HG03565 (cell line): ENCODE results near the gene CYP2A13.
"Not testable (repeated sequence)": the region's sequence is repeated elsewhere in the genome, so short reads cannot be mapped to it uniquely, and the experiment has no call there.

Source experiments
- ATAC-seq: cut with Tn5 transposase; IDR thresholded peaks from one replicate; pipeline ENCODE4 v1.9.1; 2021; ENCODE audit warnings: mild to moderate bottlenecking, moderate library complexity; ENCODE audit not compliant: unreplicated experiment

CYP2A13 gene

GRCh38 chr19:41116261-41116660 lies 28.0 kb downstream of the CYP2A13 start:
- ATAC-seq: no peak

DNA sequence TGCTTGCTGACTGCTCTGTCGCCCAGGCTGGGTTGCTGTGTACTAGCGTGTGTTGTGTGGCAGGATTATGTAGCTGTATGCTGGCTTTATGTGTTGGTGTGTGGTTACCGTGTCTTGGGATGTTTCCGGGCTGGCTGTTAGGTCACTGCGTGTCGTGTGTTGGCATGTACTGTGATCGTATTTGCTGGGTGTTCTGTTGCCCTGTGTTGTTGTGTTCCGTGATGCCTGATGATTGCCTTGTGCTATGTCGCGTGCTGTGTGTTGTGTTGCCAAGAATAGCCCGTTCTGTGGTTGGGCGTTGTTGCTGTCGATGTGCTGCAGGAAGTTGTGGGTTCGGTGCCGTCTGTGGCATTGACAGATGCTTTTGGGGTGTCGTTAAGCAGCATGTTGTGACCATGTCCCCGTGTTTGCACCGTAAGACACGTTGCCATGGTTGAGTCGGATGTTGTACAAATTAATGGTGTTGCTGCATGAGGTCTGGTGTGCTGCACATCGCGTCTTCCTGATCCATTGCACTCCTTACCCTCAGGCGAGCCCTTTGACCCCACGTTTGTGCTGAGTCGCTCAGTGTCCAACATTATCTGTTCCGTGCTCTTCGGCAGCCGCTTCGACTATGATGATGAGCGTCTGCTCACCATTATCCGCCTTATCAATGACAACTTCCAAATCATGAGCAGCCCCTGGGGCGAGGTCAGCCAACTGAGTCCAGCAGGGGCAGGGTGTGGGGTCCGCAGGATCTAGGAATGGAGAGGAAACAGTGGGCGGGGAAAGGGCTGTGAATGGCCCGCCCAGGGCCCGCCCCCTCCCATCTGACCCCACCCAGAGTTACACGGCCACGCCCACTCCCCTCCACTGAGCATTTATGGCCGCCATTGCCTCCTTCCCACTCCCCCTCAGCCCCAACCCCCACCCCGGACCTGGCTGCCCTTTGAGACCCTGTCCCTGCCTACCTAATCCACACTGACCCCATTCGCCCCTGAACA lies 33.0 kb downstream of the CYP2A13 start:
- ATAC-seq: not testable (repeated sequence)

DNA sequence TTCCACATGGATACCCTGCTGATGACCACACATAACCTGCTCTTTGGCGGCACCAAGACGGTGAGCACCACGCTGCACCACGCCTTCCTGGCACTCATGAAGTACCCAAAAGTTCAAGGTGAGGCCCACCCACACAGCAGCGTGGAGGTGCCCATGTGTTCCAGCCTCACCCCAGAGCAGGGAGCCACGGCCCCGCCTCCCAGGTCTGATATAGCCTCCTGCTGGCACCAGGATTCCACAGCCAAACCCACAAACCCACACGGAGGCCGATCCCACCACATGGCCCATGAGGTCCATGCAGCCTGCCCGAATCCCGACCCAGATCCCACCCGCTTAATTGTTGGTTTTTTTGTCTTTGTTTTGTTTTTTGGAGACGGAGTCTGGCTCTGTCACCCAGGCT lies 34.6 kb downstream of the CYP2A13 start:
- ATAC-seq: not testable (repeated sequence)

GRCh38 chr19:41123716-41124294 lies 35.6 kb downstream of the CYP2A13 start:
- no peak for ATAC-seq

DNA sequence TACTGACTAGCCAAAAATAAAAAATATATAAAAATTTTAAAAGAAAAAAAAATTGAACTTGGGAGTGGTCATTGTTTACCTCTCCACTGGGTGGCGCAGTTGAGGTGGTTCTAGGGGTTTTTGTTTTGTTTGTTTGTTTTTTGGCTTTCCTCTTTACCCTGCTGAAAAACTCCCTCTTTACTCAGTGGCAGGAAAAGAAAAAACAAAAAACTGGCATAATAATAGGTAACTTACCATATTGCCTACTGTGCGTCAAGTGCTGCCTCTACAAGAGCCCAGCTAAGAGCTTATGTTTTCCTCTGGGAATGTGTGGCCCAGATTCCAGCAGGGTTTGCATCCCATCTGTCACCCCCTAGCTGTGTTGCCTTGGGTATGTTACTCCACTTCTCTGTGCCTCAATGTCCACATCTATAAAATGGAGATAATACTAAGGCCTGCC lies 38.5 kb downstream of the CYP2A13 start:
- not testable (repeated sequence) for ATAC-seq

DNA sequence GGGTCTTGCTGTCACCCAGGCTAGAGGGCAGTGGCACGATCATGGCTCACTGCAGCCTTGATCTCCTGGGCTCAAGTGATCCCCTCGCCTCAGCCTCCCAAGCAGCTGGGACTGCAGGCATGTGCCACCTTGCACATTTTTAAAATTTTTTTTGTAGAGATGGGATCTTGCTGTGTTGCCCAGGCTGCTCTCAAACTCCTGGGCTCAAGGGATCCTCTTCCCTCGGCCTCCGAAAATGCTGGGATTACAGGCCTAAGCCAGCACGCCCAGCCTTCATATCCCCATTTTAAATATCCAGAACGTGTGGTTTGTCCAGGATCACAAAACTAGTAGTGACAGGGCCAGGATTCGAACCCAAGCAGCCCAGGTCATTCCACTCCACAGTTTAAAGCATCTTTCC lies 39.1 kb downstream of the CYP2A13 start:
- ATAC-seq: not testable (repeated sequence)

DNA sequence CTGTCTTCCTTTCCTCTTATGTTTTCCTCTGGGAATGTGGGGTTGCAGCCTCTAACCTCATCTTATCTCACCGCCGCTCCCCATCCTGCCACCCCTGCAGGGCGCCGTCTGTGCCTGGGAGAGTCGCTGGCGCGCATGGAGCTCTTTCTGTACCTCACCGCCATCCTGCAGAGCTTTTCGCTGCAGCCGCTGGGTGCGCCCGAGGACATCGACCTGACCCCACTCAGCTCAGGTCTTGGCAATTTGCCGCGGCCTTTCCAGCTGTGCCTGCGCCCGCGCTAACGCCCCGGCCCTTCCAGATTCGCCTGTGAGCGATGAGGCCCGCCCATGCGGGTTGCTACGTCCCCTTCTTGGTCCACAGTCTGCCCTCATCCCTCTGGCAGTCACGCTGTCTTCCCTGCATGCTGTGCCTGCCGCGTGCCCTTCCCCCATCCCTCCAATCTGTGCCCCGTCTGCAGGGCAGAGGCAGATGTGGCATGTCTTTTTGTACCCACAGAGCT lies 39.6 kb downstream of the CYP2A13 start:
- not testable (repeated sequence) for ATAC-seq

DNA sequence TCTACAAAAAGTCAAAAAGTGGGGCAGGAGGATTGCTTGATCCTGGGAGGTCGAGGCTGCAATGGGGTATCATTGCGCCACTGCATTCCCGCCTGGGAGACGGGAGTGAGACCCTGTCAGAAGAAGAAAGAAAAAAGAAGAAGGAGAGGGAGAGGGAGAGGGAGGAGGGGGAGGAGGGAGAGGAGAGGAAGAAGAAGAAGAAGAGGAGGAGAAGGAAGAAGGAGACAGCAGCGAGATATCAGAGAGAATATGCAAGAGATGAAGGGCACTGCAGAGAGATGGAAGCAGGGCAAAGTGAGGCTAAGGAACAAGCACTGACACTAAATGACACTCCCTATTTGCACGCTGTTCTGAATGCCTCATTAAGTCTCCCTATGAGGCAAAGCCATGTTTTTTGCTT lies 40.4 kb downstream of the CYP2A13 start:
- no peak for ATAC-seq

GRCh38 chr19:41131186-41131585 lies 42.9 kb downstream of the CYP2A13 start:
- no peak for ATAC-seq

DNA sequence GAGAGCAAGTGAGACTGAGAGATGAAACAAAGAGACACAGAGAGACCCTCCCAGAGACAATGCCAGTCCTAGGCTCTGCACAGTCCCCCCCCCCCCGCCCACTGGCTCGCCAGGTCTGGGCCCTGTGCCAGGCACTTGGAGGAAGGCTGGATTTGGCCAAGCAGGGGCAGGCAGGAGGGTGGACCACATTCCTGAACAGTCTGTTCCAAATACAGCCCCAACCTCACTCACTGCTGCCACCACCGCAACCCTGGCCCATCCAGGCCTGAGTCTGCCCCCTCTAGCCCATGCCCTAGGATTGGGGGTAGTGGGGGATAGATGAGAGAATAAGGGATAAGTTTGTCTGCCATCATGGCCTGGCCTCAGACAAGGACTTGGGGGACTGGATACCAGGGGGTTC lies 45.0 kb downstream of the CYP2A13 start:
- no peak for ATAC-seq

DNA sequence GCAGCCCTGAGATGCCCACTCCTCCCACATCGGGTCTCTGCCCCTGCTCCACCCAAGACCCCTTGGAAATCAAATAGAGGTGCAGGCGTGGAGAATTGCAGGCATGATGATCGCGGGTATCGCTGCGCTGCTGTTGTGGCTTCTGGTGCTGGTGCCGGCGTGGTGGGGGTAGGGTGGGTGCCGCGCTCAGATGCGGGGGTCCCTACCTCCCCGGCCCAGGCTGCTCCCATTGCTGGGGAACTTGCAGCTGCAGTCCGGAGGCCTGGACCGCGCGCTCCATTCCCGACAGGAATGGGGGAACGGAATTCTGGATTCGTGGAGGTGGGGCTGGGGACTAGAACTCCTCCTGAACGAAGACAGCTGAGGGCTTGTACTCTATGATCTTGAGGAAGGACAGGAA lies 46.4 kb downstream of the CYP2A13 start:
- ATAC-seq: no peak

DNA sequence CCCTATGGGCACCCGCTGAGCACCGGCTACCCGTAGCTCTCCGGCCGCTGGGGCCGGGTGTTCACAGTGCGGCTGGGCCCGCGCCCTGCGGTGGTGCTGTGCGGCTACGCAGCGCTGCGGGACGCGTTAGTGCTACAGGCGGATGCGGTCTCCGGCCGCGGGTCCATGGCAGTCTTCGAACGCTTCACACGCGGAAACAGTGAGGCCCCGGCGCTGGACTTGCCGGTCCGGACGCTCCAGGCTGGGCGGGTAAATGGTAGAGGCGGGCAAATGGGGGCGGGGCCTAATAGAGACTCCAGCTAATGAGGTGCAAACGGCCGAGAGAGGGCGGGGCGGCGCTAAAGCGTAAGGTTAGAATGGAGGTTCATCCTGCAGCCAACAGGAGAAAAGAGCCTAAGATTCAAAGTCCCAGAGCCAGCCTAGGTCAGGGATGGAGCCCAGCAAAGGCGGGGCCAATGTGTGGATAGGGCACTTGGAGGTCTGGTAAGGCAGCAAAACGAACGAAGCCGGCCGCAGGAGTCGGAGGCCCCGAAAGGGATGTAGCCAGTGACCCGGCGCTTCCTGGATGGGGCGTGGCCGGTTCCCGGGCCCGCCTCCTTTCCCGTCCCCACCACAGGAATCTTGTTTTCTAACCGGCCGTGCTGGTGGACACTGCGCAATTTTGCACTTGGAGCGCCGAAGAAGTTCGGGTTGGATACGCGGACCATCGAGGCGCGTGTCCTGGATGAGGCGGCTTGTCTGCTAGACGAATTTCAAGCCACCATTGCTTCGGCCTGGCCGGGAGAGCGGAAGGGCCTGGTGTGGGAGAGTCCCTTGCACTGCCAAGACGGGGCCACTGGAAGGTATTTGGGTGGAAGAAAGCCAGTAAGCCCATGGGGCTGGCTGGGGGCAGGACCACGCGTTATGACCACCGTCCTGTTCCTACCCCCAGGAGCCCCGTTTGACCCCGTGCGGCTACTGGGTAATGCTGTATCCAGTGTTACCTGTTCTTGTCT lies 47.4 kb downstream of the CYP2A13 start:
- ATAC-seq: not testable (repeated sequence)

DNA sequence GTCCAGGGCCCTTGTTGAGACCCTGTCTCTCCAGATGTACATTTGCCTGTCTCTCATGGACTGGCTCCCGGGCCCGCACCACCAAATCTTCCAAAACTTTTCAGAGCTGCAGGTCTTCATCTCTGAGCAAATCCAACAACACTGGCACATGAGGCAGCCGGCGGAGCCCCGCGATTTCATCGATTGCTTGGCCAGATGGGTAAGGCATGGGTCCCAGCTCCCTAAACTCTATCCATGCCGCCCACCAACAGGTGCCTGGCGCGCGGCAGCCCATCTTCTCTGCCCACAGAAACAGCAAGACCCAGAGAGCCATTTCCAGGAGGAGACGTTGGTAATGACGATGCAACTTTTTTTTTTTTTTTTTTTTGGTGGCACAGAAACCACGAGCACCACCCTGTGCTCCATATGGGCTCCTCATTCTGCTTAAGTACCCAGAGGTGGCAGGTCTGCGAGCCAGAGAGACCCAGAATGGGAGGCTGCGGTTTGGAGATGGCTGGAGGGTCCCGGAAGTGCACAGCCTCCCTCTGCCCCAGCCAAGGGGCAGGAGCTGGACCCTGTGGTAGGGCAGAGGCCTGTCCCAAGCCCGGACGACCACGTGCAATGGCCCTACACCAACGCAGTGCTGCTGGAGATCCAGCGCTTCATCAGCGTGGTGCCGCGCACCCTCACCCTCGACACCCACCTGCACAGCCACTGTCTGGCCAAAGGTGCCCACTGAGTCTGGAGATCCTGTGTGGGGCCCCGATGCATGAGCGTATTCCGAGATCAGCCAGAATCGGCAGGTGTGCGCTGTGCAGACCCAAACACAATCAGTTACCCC lies 48.6 kb downstream of the CYP2A13 start:
- no peak for ATAC-seq

DNA sequence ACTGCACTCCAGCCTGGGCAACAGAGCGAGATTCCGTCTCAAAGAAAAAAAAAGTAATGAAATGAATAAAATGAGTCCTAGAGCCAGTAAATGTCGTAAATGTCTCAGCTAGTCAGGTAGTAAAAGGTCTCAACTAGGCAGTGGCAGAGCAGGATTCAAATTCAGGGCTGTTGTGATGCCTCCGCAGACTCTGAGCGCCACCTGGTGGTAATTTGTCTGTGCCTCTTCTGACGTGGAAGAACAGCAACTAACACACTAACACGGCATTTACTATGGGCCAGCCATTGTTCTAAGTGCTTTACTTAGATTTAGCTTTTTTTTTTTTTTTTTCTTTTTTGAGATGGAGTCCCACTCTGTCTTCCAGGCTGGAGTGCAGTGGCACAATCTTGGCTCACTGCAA lies 56.2 kb downstream of the CYP2A13 start:
- no peak for ATAC-seq
